SU-DHL-6 (cell line): Measurements from ENCODE around the gene IFNA14.
"Not testable (repeated sequence)": the region's sequence is repeated elsewhere in the genome, so short reads cannot be mapped to it uniquely, and the experiment has no call there.

Experiments used
- CTCF ChIP-seq: fragments of 200-600 bp; sonication (generic); IDR thresholded peaks from one replicate; pipeline ENCODE4 v1.5.1; 2017; ENCODE audit warnings: antibody characterized with exemption, mild to moderate bottlenecking, low read length, moderate library complexity; ENCODE audit not compliant: insufficient read depth, poor library complexity, severe bottlenecking
- EZH2phosphoT487 ChIP-seq: fragments of 200-600 bp; sonication (generic), shearing (Covaris generic); conservative IDR thresholded peaks from 2 replicates; pipeline ENCODE4 v1.6.1; 2018; ENCODE audit warnings: mild to moderate bottlenecking, antibody characterized with exemption, low read length, moderate library complexity, mixed read lengths

- not testable (repeated sequence) for TF ChIP-seq CTCF, EZH2phosphoT487
Measured at GRCh38 chr9:21217211-21217610, 22.6 kb downstream of the IFNA14 start, which contains the start of gene IFNA16.
